Fibroblast of lung (primary cell): ENCODE measurements around the gene TMEM132D. TPM values are rescaled to one million over a fixed set of nuclear protein-coding genes. Genes with fewer than 3 reads are reported as not detected.

Experiments
- DNase-seq, 2 donors: peaks; one replicate each; pipeline versions ENCODE4 v3.0.0 to v3.0.0-alpha.2; 2010; ENCODE audit warnings: low read depth in 2 of 2
- H2AFZ ChIP-seq: 2 replicates; pipeline ENCODE4 v1.5.1; 2012; ENCODE audit warnings: low read length, control low read depth, inconsistent platforms
- H3K27ac ChIP-seq: 2 replicates; pipeline ENCODE4 v1.5.1; 2011; ENCODE audit warnings: low read length, control low read depth; ENCODE audit not compliant: insufficient read depth
- H3K27me3 ChIP-seq: 2 replicates; pipeline ENCODE4 v1.5.1; 2011; ENCODE audit warnings: mild to moderate bottlenecking, low read length; ENCODE audit not compliant: control insufficient read depth, insufficient read depth
- H3K36me3 ChIP-seq: 2 replicates; pipeline ENCODE4 v1.5.1; 2011; ENCODE audit warnings: low read length; ENCODE audit not compliant: control insufficient read depth, insufficient read depth
- H3K4me1 ChIP-seq: 2 replicates; pipeline ENCODE4 v1.5.1; 2011; ENCODE audit warnings: low read length; ENCODE audit not compliant: control insufficient read depth, insufficient read depth; ENCODE audit errors: extremely low read depth
- H3K4me2 ChIP-seq: 2 replicates; pipeline ENCODE4 v1.5.1; 2011; ENCODE audit warnings: low read length, control low read depth; ENCODE audit not compliant: insufficient read depth; ENCODE audit errors: extremely low read depth
- H3K4me3 ChIP-seq, 4 experiments: fragments of 200-600 bp in 1 of 4; sonication (generic) in 1 of 4; replicated peaks in 1 of 4; 2 replicates each; pipeline ENCODE4 v1.5.1; 2011 to 2016; ENCODE audit warnings: low read length in 4 of 4, low read depth in 3 of 4, mild to moderate bottlenecking in 3 of 4, control low read depth in 2 of 4, inconsistent platforms in 1 of 4, mixed read lengths in 1 of 4; ENCODE audit not compliant: insufficient read depth in 1 of 4; ENCODE audit errors: control extremely low read depth in 1 of 4
- H3K79me2 ChIP-seq: 2 replicates; pipeline ENCODE4 v1.5.1; 2012; ENCODE audit warnings: mild to moderate bottlenecking, low read length, inconsistent platforms; ENCODE audit not compliant: control insufficient read depth, insufficient read depth
- H3K9ac ChIP-seq: 2 replicates; pipeline ENCODE4 v1.5.1; 2011; ENCODE audit warnings: mild to moderate bottlenecking, low read length, control low read depth; ENCODE audit not compliant: insufficient read depth
- H3K9me3 ChIP-seq: 2 replicates; pipeline ENCODE4 v1.5.1; 2012; ENCODE audit warnings: low read depth, low read length; ENCODE audit not compliant: control insufficient read depth, insufficient read depth
- H4K20me1 ChIP-seq: 2 replicates; pipeline ENCODE4 v1.5.1; 2011; ENCODE audit warnings: low read length; ENCODE audit not compliant: control insufficient read depth, insufficient read depth; ENCODE audit errors: extremely low read depth
- EZH2 ChIP-seq: IDR thresholded peaks from 2 replicates; pipeline ENCODE4 v1.5.1; 2012; ENCODE audit warnings: low read length, control low read depth, mild to moderate bottlenecking; ENCODE audit errors: missing control alignments
- polyA plus RNA-seq, 2 donors: library from polyadenylated mRNA; depleted of rRNA in 1 of 2; stranded (reverse) in 1 of 2; unstranded in 1 of 2; fragments of >200 nt; gene quantifications; 2 replicates each; pipeline ENCODE4 v1.2.1, GENCODE V29; 2011 to 2012; ENCODE audit warnings: missing spikeins in 1 of 2
- total RNA-seq: library from RNA; depleted of rRNA; stranded (reverse); fragments of >200 nt; gene quantifications from 2 replicates; pipeline ENCODE4 v1.2.1, GENCODE V29; 2014
- TF ChIP-seq, protein P1 (sequence below), 2 donors: IDR thresholded peaks in 1 of 2; conservative IDR thresholded peaks in 1 of 2; 1 replicate in 1 of 2; 2 replicates in 1 of 2; pipeline ENCODE4 v1.5.1; 2011 to 2012; ENCODE audit warnings: low read length in 2 of 2, control low read depth in 1 of 2, inconsistent platforms in 1 of 2, low read depth in 1 of 2, mild to moderate bottlenecking in 1 of 2

TMEM132D gene
- total and polyA plus RNA-seq, 2 donors (not counting 1 experiment from before 2014, with no cell fraction given) = not detected

GRCh38 chr12:129379076-129379804 lies 524.6 kb downstream of the TMEM132D start:
- Histone ChIP-seq H3K36me3 (no peaks in the 10 kb centered on the region), H3K27me3 (no peaks in the 10 kb centered on the region), H4K20me1 (no peaks in the 10 kb centered on the region), H3K4me2 (no peak overlapping the region), H3K4me3 (no peak overlapping the region), H3K9me3 (no peaks in the 10 kb centered on the region), H3K4me1 (no peaks in the 10 kb centered on the region), H3K79me2 (no peaks in the 10 kb centered on the region), H3K9ac (no peak overlapping the region), H2AFZ (no peak overlapping the region), H3K27ac (no peak overlapping the region)
- TF ChIP-seq, protein P1, sequence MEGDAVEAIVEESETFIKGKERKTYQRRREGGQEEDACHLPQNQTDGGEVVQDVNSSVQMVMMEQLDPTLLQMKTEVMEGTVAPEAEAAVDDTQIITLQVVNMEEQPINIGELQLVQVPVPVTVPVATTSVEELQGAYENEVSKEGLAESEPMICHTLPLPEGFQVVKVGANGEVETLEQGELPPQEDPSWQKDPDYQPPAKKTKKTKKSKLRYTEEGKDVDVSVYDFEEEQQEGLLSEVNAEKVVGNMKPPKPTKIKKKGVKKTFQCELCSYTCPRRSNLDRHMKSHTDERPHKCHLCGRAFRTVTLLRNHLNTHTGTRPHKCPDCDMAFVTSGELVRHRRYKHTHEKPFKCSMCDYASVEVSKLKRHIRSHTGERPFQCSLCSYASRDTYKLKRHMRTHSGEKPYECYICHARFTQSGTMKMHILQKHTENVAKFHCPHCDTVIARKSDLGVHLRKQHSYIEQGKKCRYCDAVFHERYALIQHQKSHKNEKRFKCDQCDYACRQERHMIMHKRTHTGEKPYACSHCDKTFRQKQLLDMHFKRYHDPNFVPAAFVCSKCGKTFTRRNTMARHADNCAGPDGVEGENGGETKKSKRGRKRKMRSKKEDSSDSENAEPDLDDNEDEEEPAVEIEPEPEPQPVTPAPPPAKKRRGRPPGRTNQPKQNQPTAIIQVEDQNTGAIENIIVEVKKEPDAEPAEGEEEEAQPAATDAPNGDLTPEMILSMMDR (conservative IDR thresholded peaks at IDR 0.05 in 1 of 2, IDR thresholded peaks at IDR 0.05 in 1 of 2; ENCODE audit: low read depth in 1 of 2, low read length in 2 of 2) = no peak
- TF ChIP-seq EZH2 = no peak
- DNase-seq = no peak

DNA sequence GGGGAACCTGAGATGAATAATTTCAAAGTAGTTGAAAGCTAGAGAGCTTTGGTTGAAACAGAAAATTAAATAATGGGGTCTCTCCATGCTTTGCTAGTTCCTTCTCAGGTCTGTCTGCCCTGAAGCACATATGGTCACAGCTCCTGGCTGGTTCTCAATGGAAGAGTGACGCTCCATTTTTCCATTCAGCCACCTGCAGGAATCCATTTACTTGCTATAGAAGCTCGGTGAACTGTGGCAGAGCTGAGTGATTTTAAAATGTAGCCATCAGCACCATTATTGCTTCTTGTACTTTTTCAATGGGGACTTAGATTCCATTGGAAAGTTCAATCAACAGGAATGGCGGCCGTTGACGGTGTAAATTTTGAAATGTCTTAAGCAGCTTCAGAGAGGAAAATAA lies 525.3 kb downstream of the TMEM132D start:
- H3K9ac ChIP-seq = no peak overlapping the region
- TF ChIP-seq, protein P1 (conservative IDR thresholded peaks at IDR 0.05 in 1 of 2, IDR thresholded peaks at IDR 0.05 in 1 of 2; ENCODE audit: low read depth in 1 of 2, low read length in 2 of 2) = no peak
- TF ChIP-seq EZH2 = no peak
- H3K79me2 ChIP-seq = no peaks in the 10 kb centered on the region
- no peak overlapping the region for H3K4me3 ChIP-seq
- no peak overlapping the region for H3K4me2 ChIP-seq
- H3K27me3 ChIP-seq = no peaks in the 10 kb centered on the region
- no peaks in the 10 kb centered on the region for H3K4me1 ChIP-seq
- H3K27ac ChIP-seq = no peak overlapping the region
- no peak for DNase-seq
- H4K20me1 ChIP-seq = no peaks in the 10 kb centered on the region
- H3K9me3 ChIP-seq = no peaks in the 10 kb centered on the region
- H3K36me3 ChIP-seq = no peaks in the 10 kb centered on the region
- no peak overlapping the region for H2AFZ ChIP-seq

GRCh38 chr12:129373746-129374145 lies 530.1 kb downstream of the TMEM132D start:
- DNase-seq = no peak
- Histone ChIP-seq H3K9me3 (no peaks in the 10 kb centered on the region), H2AFZ (no peak overlapping the region), H3K79me2 (no peaks in the 10 kb centered on the region), H3K27ac (no peak overlapping the region), H3K27me3 (no peaks in the 10 kb centered on the region), H3K4me1 (no peaks in the 10 kb centered on the region), H3K9ac (no peak overlapping the region), H3K36me3 (no peaks in the 10 kb centered on the region), H3K4me3 (no peak overlapping the region), H4K20me1 (no peaks in the 10 kb centered on the region), H3K4me2 (no peak overlapping the region)
- TF ChIP-seq, protein P1 (conservative IDR thresholded peaks at IDR 0.05 in 1 of 2, IDR thresholded peaks at IDR 0.05 in 1 of 2; ENCODE audit: low read depth in 1 of 2, low read length in 2 of 2) = no peak
- TF ChIP-seq EZH2 = no peak
